Dermis blood vessel endothelial cell (primary cell): ENCODE data around the gene OSTF1. TPM values are rescaled to one million over a fixed set of nuclear protein-coding genes. Genes with fewer than 3 reads are reported as not detected.

Source experiments
- DNase-seq: peaks from one replicate; pipeline ENCODE4 v3.0.0; 2010
- total RNA-seq: library from RNA; depleted of rRNA; stranded (reverse); fragments of >200 nt; gene quantifications from 2 replicates; pipeline ENCODE4 v1.2.3, GENCODE V29; 2014

Gene OSTF1
- total RNA-seq, 1 donor from 2014 or later, result 115 TPM

DNA sequence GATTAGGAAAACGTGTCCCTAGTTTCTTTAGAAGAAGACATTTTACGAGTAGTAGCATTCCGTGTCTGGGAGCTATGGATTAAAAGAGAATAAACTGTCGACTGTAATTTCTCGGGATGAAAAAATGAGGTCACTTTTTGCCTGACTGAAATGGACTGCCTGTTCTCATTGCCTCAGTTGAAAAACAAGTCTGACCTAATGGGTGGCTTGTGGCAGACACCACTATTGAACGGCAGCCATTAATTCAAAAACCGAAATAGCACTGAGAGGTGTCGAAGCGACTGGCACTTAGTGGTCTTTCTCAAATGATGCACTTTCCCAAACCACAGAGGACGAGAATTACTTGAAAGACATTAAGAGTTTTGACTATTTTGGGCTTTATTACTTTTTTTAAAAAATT is 35.4 kb downstream of the OSTF1 start:
- DNase-seq, result no peak

DNA sequence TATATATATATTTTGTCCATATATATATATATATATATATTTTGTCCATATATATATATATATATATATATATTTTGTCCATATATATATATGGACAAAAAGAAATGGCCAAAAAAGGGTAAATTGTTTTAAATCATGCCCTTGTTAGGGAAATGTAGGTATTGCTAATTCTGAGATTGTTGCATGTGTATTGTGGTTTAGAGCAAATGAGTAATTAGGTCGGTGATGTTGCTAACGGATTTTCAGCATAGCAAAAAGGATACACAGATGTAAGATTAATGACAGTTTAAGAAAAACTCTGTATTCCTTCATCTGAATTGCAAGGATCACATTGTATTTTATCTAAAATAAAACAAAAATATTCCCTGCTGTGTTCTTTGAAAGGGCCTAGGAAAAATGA is 40.2 kb downstream of the OSTF1 start:
- no peak for DNase-seq

DNA sequence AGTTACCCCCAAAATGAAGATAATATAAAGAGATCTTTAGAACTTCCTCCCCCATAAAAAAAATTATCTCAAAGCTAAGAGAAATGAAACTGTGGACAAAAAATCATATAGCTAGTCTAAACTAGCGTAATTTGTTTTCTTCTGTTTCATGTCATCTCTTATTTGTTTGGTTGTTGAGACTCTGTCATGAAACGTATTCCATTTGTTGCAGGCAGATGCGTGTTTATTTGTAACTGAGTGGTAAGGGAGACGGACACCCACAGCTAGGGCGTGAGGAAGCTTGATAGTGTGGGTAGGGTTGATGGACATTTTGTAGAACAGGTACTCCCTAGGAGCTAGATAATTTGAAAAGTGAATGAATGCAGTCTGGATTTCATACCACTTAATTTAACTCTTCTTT is 41.9 kb downstream of the OSTF1 start:
- DNase-seq, result no peak

DNA sequence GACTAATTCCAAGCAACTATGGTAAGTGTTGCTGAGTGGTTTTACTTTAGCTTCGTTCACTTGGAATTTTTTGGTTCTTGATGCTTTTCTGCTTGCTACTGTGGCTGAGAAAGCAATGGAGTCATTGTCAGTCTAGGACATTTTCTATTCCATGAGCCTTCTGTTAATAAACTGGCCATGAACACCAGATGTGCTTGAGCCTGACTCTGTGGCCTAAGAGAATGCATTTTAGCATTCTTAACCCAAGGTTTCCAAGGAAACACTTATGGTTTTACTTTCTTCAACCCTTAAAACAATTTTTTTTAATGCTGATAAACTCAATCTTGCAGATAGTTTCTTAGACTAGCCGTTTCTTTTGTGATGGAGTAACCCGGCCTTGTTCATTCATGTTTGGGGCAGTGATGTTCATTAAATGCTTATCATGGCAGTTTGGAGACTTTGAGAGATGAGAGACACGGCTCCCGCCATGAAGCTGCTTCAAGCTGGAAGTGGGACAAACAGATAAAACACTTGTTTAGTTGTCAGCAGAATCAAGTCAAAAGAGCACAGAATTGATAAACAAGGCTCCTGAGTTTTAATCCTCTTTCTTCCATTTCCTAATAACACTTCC is 42.4 kb downstream of the OSTF1 start:
- DNase-seq, result no peak

DNA sequence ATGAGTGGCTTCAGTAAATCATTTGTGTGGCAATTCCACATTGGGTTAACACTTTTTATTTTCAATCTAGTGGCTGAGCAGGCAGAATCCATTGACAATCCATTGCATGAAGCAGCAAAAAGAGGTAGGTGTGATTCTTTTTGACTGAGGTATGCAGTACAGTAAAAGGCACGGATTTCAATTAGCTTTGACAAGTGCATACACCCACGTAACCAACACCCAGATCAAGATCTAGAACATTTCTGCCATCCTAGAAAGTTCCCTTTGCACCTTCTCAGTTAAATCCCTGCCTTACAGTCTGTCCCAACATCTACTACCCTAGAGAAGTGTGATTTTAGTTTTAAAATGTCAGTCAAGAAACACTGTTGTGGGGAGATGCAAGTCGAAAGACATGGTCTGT is 43.4 kb downstream of the OSTF1 start:
- DNase-seq, result no peak

DNA sequence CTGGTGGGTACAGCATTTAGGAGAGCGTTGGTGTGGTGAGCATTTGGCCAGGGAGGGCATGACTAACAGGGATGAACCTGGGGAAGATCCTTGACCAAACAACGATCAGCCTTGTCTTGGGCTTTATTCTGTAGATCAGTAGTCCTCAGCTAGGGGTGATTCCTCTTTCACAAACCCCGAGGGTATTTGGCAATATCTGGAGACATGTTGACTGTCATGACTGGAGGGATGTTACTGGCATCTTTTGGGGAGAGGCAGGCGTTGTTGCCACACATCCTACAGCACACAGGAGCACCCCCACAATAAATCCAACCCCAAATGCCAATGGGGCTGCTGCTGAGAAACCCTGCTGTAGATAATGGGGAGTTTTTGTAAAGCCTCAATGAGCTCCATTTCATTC is 43.9 kb downstream of the OSTF1 start:
- DNase-seq, result no peak

DNA sequence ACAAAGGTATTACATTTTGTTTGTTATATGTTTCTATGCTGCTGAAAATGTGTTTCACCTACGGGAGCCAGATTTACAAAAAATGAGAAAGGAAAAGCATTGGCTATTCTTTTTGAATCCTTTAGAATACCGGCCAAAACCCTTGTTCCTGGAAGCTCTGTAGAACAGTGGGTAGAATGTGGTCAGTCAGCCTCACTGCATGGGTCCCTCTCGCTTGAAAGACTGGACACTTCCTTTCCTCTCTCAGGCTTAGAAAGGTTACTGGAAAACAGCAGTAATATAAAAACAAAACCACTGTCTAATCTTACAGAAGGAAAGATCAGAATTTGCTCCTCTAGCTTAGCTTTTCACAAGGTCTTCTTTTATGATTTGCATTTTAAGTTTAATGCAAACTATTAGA is 45.1 kb downstream of the OSTF1 start:
- no peak for DNase-seq

DNA sequence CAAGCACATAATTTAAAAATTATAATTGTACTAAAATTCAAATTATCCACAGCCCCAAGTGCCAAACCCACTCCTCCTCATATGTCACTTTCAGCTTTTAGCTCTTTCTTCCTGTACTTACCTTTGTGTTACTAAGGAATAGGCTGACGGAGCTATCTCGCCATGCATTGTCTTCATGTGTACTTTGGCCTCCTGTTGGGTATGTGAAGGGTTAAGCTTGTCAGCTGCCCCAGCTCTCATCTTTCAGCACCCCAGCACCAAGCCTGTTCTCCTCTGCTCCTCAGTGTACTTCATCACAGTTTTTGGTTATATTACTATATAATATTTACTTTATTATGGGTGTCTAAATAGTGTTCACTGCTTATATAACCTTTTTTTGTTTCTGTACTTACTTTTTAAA is 46.2 kb downstream of the OSTF1 start:
- no peak for DNase-seq

DNA sequence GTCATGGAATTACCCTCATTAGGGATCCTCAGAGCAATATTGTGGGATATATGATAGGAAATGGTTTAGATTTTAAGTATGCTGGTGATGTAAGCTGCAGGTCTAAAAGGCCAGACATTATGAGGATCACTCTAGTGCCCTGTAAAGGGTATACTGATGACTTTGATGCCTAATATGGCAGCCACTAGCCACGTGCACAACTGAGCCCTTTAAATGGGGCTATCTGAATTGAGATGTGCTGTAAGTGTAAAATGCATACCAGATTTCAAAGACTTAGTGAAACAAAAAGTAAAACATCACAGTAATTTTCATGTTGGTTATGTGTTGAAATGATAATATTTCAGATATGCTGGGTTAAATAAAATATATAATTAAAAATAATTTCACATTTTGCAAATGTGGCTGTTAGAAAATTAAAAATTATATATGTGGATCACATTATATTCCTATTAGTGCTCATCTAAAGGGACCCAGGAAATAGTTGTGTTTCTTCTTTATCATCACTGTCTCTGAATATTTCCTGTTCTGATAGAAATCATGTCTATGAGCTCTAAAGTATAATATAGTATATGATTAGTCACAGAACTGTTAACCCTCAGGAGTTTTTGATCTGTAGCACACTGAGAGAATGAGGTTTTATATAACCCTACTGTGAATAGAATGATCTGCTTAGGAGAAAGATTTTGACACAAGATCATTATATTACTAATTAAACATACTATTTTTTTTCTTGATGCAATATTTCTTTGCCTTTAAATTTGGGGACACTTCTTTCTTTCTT is 50.1 kb downstream of the OSTF1 start:
- no peak for DNase-seq

DNA sequence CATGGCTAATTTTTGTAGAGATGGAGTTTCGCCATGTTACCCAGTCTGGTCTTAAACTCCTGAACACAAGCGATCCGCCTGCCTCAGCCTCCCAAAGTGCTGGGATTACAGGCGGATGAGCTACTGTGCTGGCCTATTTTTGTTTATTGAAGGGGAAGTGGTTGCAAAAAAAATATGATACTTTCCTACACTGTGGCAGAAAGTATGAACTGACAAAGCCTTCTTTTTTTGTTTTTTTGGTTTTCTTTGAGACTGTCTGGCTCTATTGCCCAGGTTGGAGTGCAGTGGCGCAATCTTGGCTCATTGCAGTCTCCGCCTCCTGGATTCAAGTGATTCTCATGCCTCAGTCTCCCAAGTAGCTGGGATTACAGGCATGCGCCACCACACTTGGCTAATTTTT is 50.9 kb downstream of the OSTF1 start:
- DNase-seq, result no peak

DNA sequence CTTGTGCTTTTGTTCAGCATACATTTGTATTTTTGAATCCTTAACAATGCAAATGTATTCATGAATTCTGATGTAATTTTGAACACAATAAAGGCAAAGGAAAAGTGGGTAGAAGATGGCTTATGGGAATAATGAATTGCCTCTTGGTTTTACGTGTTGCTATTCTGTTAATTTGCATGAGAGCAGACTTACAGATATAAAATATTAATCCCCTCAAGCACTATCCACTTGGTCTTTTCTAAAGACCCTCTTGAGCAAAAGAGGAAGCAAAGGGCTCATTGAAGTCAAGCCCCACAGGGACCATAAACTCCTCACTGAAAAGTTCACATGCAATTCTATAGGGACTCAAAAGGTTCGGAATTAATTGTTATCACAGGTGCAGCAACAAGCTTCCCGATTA is 51.9 kb downstream of the OSTF1 start:
- no peak for DNase-seq

DNA sequence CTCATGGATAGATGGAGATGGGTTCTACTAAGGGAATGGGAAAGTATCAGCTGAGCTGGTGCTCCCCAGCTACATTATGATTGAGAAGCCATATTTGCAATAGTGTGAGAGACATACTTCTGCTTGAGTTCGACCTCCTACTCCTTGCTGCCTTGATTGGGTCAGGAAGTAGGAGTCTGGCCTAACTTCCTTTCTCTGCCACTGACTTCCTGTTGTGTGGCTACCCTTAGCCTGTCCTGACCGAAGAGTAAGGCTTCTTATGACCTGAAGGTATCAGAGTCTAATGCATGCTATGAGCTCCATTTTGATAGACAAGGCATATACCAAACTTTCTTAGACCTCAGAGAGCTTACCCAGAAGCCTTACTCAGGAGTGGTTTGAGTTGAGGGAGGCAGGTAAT is 53.9 kb downstream of the OSTF1 start:
- peak; percentile 49 for DNase-seq

DNA sequence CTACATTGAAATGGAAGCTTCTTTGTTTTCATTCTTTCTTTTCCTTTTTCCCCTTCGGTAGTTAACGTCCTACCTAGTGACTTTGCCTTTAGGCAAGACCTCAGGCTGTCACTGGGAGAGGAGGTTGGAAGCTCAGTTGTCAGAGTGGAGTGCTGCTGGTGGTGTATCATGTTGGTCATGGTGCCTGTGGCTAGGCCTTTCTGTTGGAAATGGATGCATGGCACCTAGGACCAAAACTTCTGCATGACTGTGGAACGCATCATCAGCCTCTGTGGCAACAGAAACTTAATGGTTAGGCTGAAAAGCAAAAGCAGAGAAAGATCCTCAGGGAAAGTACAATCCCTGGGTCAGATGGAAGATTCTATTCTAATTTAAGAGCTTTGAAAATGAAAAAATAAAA is 57.9 kb downstream of the OSTF1 start:
- no peak for DNase-seq

DNA sequence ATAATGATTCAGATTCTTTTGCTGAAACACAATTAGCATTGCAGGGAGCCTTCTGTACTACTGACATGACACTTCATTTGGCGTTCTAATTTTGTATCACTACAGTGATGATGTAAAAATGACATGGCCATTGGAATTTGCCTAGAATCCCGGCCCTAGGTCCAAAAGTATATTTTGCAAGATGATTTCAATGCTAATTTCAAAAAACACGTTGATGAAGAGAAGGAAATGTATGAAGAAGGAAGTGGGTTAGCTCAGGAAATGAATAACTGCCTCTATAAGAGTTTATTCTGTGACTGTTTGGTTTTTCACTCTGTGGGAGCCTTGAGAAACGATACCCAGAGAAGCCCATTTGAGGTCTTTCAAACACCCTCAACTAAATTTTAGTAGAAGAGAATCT is 59.3 kb downstream of the OSTF1 start:
- peak; percentile 36 for DNase-seq

DNA sequence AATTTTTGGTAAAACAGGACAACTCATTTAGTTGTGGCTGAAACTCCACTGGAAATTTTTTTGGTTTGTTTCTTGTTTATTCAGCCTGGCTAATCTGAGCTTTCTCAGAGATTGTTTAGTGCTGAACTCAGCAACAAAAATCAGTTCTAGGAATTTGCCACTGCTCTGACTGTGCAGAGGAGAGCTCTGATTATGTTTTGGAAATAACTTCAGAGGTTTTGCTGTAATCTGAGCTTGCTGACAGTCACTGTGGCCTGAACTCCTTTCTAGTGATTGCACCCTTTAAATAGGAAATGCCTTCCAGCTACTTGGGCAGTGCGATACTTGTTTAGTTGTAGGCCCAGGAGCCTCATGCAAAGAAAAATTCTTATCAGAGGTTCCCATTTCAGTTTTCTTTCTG is 60.2 kb downstream of the OSTF1 start:
- peak; percentile 51 for DNase-seq

DNA sequence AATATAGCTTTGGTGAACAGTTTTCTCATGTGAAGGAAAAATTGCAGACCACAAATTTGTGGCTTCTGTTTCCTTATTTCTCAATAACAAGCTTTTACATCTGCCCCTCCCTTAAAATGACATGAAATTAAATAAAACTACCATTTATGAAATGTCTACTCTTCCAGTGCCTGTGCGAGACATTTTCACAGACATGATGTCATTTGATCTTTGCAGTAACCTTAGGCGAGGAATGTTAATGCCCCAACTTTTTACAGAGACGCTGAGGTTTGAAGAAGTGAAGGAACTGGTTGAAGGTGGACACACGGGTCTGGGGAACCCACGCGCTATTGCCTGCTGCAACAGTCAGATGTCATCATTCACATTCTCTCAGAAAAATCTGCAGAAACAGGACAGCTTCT is 61.5 kb downstream of the OSTF1 start:
- DNase-seq, result no peak

DNA sequence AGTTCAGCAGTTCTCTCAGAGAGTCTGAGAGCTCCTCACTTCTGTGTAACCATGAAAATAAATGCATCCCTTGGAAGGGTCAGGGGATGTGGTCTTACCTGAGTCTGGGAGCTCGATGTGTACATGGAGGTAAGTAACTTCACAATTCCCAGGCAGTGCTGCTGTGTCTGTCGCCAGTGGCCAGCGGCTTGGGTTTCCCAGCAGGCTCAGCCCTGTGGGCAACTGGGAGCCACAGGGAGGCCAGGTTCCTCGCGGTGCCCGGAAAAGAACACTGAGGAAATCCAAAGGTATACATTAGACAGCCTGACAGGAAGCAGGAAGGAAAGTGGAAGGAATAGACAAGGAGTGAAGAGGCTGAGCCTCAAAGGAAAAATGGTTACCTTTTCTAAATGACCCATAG is 62.2 kb downstream of the OSTF1 start:
- DNase-seq, result no peak

DNA sequence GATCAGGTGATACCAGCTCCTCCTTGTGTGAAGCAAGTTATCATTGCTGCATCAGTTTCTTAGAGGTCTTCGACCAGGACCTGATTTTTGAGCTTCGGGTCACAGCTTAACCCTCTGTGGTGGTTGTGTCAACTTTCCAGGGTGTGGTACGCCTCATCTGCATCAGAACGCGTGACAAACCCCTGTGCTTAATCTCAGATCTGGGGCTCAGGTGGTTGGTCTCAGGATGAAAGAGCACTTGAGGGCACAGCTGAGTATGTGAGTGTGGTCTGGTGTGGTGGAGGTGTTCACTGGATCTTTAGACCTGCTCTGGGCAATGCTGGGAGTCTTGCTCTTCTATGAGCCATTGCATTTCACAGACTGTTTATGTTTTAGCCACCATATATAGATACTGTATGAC is 64.1 kb downstream of the OSTF1 start:
- no peak for DNase-seq

DNA sequence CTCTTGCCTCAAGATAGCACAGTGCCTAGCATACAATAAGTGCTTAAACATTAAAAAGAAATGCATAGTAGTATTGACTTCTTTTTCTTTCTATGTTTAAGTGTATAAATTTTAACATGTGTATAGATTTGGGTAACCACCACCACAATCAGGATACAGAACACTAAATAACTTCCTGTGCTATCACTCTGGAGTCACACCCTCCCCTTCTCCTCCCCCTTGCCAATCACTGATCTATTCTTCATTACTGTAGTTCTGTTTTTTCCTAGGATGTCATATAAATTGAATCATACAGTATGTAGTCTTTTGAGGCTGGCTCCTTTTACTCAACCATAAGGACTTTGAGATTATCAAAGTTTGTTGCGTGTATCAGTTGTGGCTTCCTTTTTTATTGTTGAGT is 68.5 kb downstream of the OSTF1 start:
- DNase-seq, result no peak

DNA sequence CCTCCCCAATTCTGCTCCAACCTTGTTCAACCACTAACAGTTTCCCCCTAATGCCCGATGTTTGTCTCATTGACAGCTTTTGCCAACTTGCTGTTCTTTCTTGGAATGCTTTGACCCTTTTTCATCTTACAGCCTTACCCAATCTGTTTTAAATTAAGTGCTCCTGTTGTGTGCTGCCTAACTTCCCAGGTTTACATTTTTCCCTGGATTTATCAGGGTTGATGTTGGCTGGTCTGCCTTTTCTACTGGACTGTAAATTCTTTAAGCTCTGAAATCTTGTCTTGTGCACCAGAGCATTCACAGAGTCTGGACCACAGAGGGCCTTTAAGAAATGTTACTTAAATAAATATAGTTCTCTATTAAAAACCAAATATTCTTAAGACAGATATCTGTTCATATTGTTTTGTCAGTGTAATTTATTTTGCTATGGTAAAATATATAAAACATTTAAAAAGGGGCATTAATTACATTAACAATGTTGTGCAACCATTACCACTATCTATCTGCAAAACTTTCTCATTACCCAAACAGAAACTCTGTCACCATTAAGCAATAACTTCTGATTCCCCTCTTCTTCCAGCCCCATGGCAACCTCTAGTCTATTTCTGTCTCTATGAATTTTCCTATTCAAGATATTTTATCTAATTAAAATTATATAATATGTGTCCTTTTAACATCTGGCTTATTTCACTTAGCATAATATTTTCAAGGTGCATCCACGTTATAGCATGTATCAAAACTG is 73.0 kb downstream of the OSTF1 start:
- no peak for DNase-seq

DNA sequence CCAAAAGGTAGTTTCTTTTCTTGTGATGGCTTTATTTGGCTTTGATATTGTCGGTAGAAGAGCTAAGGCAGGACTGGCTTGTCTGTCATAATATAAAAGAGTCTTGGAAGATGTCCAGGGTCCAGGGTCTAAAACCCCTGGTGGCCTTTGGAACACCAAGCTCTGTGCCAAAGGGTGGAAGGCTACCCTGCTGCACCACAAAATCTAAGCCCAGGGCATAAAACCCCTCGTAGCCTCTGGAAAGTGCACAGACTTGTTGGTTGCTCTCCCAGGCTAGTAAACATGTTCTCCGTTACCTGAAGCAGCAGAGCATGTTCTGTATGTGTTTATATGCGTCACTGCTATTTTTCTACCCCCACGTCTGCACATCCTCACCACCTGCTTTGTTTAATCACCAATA is 75.5 kb downstream of the OSTF1 start:
- no peak for DNase-seq

DNA sequence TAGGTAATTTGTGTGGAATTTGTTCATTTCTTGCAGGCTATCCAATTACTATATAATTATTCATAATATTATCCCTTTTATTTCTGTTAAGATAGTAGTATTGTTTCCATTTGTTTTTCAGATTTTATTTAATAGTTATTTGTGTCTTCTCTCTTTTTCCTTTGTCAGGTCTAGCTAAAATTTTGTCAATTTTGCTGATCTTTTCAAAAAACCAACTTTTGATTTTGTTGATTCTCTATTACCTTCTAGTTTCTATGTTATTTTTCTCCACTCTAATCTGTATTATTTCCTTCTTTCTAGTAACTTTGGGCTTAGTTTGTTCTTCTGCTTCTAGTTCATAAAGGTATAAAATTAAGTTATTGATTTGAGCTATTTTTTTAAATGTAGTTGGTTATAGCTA is 76.3 kb downstream of the OSTF1 start:
- no peak for DNase-seq

DNA sequence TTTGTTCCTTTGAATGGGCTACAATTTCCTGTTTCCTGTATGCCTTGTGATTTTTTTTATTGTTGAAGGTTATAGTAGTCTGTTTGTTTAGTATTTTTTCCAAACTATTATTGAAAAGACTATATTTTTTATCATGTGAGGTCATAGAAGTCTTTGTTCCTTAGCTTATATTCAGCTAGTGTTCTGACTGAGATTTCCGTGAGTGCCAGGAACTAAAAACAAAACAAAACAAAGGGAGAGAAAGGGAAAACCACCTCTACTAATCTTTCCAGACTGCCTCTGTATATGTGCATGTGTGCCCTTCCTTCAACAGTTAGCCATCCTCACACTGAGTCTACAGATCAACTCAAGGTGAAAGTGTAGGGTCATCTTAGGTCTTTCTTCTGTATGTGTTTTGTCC is 79.0 kb downstream of the OSTF1 start:
- DNase-seq, result peak; percentile 67
